ENCODE data around the gene ABCG5.
A peak's percentile ranks its signal among the peaks of the same experiment; 100 is the strongest.

Gene ABCG5

DNA sequence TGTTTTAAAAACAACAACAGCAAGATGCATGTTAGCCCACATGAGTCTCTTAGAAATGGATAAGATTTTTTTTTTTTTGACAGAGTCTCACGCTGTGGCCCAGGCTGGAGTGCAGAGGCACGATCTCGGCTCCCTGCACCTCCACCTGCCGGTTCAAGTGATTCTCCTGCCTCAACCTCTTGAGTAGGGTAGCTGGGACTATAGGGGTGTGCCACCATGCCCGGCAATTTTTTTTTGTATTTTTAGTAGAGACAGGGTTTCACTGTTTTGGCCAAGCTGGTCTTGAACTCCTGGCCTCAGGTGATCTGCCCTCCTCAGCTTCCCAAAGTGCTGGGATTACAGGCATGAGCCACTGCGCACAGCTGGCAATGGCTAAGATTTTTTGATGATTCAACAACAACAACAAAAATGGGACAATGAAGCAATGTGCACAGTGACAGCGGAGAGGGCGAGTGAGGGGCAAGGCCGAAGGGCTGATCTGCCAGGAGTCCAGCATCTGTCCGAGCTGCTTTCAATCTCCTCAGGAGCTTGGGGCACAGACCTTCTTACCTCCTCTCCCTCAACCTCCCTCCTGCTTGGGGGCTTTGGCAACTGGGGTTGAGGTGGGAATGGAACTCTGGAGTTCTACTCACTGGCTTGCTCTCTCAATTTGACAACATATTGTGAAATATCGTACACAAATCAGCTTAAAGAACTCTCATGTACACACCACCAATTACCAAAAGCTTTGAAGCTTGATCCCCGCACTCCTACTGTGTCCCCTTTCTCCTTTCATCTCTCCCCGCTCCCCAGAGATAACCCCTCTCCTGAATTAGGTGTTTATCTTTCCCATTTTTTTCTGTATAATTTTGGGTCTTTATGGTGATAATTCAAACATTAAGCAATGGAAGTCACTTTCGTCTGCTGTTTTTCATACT lies 3.6 kb upstream of the ABCG5 start:
- no peak for DNase-seq

DNA sequence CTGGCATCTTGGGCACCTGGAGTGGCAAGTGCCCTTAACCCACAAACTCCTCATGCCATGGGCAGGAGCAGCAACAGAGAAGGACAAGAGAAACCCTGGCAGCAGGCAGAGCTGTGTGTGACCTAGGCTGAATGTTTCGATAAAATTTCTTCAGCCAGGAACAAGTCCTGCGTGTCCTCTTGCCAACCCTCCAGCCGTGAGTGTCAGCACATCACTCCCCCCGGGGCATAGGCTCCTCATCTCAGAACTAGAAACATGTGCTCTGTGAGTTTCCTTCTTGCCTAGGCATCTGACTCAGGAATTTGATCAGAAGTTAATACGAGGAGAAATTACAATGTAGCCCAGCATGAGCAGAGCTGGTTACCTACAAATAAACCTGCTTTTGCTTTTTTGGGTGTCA lies 2.3 kb upstream of the ABCG5 start:
- DNase-seq, result no peak

DNA sequence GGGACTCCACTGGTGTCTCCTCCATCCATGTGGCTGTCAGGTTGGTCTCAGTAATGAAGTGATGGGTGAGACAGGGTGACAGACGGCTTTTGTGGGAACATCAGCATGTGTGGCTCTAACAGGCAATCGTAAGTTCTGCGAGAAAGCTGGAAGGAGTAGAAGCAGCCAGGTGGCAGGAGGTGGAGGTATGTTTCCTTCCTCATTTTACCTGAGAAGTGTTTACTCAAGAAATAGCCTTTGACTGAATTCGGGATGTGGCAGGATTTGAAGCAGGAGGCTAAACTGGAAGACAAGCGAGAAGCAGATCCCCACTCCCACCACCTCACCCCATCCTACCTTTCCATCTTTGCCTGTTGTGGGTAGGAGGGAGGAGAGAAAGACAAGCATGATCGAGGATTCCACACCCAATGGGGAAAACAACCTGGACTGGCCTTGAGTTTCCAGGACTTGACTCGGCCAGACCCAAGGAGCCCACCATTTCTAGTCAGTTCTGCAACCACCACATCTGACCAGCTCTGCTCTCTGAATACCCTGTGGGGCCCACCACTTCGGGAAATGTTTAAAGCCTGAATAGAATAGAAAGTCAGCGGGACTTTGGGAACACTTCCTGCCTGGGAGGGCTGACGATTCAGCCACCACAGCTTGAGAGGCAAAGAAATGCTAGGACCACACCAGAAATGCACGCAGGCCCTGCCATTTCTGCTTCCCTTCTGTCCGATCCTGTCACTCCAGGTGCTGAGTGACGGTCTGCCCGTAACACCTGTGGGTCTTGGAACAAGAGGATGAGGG lies 1.3 kb upstream of the ABCG5 start:
- DNase-seq, result no peak

GRCh38 chr2:43837831-43838559 lies 644 bp downstream of the ABCG5 start:
- DNase-seq, result no peak

GRCh38 chr2:43837033-43837432 lies 1.6 kb downstream of the ABCG5 start:
- no peak for DNase-seq

- no peak for DNase-seq
These were observed 6.2 kb downstream of the ABCG5 start for GRCh38 chr2:43832457-43832856.

DNA sequence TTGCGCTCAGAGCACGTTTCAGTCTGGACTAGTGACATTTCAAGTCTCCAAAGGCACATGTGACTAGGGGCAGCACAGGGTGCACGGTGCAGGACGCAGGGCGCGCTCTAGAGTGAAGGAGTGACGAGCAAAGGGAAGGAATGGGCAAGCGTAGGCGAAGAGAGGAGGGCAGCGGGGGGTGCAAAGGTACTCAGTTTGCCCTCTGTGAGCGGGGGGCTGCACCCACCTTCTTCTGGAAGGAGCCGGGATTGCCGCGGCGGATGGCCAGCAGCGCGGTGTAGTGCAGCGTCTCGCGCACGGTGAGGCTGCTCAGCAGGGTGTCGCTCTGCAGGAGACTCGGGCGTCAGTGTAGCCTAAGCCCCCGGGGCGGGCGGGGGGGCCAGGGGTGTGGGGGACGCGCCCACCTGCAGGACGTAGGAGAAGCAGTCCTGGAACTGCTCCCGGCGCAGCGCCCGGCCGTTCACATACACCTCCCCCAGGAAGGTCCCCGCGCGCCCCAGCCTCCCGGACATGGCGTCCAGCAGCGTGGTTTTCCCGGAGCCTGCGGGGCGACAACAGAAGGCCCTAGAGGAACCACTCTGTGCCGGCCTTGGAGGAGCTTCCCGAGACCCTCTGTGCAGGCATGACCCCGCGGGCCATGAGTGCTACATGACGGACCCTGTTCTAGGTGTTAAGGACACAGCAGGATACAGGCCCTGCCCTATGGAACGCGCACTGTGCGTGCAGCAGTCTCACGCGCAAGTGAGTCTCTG lies 6.9 kb downstream of the ABCG5 start:
- DNase-seq, result no peak

- DNase-seq, result no peak
These were observed 12.1 kb downstream of the ABCG5 start for GRCh38 chr2:43826305-43827250.

- no peak for DNase-seq
These were observed 12.8 kb downstream of the ABCG5 start for GRCh38 chr2:43825841-43826240.

GRCh38 chr2:43824951-43825493 lies 13.6 kb downstream of the ABCG5 start:
- DNase-seq, result no peak

- no peak for DNase-seq
These were observed 14.1 kb downstream of the ABCG5 start for GRCh38 chr2:43824512-43824911.

- no peak for DNase-seq
These were observed 14.9 kb downstream of the ABCG5 start for GRCh38 chr2:43823751-43824150.

GRCh38 chr2:43822839-43823238 lies 15.8 kb downstream of the ABCG5 start:
- DNase-seq, result no peak

GRCh38 chr2:43819491-43820163 lies 19.0 kb downstream of the ABCG5 start:
- no peak for DNase-seq

DNA sequence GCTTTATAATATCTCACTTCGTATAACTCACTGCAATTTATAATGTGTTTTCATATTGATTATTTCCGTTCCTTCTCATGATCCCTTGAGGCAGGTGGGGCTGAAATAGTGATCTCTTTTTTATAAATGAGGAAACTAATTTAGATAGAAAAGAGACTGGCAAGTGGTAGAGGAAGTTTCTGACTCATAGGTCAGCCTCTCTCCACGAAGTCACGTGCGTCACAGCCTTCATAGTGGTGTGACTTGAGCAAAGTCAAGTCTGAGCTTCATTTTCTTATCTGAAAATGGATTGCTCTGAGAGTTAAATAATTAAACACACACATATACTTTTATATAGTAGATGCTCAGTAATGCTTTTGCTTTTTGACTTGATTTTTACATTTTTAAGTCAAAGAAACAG lies 19.9 kb downstream of the ABCG5 start:
- DNase-seq, result peak; percentile 21

DNA sequence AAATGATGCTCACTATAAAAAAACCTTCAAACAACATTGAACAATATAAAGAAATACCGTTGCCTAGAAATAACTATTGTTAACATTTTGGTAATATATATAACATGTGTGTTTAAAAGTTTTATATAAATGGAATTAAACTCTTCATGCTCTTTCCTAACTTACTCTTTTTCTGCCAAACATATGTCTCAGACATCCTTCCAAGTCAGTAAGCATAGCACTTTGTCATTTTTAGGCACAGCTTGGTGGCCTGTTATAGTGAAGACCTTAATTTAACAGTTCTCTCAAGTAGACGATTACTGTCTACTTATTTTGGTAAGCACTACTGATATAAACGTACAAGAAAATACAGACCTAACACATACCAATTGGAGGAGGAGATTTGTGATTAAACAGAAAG lies 23.9 kb downstream of the ABCG5 start:
- no peak for DNase-seq

- no peak for DNase-seq
These were observed 25.7 kb downstream of the ABCG5 start for GRCh38 chr2:43812947-43813346.

GRCh38 chr2:43812006-43812405 lies 26.6 kb downstream of the ABCG5 start:
- DNase-seq, result no peak

GRCh38 chr2:43810888-43811287 lies 27.8 kb downstream of the ABCG5 start:
- DNase-seq, result no peak

- no peak for DNase-seq
These were observed 28.2 kb downstream of the ABCG5 start for GRCh38 chr2:43810452-43810851.

DNA sequence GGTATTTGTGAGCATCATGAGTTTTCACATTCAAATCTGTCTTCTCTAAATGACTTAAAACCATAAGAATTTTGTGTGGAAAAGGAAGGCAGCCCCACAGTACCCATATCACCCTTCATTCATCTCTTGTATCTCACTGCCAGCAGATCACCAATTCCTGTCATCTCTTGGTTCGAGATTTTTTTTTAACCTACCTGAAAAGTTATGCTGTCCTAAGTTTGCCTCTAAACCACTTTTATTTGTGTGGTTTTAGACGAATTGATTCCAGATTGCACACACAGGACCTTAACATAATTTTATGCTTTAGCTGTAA lies 32.0 kb downstream of the ABCG5 start:
- no peak for DNase-seq

All from HCEC 1CT (cell line).